Measurements from ENCODE around the gene YWHAE.

DNA sequence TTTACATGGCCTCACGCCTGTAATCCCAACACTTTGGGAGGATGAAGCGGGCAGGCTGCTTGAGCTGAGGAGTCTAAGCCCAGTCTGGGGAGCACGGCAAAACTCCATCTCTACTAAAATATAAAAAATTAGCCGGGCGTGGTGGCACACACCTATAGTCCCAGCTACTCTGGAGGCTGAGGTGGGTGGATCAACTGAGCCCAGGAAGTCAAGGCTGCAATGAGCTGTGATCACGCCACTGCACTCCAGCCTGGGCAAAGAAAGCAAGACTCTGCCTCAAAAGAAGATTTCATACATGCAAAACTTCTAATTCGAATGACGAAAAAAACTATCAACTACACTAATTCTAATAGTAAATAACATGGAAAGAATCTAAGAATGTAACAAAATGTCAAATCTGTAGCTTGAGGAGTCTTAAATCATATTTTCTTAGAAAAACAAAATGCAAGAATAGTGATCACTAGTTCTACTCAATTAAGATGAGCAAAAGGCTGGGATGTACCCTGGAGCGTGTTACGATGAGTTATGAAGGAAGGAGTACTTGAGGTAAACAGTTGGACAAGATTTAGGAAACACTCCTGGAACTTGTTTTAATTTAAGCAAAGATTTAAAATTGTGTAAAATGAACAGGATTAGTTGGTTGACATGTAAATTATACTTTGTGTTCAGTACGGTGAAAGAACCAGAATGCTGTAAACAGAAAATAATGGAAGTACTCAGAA lies 20.7 kb downstream of the YWHAE start:
- TF ChIP-seq, protein P1, sequence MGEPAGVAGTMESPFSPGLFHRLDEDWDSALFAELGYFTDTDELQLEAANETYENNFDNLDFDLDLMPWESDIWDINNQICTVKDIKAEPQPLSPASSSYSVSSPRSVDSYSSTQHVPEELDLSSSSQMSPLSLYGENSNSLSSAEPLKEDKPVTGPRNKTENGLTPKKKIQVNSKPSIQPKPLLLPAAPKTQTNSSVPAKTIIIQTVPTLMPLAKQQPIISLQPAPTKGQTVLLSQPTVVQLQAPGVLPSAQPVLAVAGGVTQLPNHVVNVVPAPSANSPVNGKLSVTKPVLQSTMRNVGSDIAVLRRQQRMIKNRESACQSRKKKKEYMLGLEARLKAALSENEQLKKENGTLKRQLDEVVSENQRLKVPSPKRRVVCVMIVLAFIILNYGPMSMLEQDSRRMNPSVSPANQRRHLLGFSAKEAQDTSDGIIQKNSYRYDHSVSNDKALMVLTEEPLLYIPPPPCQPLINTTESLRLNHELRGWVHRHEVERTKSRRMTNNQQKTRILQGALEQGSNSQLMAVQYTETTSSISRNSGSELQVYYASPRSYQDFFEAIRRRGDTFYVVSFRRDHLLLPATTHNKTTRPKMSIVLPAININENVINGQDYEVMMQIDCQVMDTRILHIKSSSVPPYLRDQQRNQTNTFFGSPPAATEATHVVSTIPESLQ (CRISPR knock-in tag; IDR thresholded peaks at IDR 0.05): no peak
- TF ChIP-seq, protein P2, sequence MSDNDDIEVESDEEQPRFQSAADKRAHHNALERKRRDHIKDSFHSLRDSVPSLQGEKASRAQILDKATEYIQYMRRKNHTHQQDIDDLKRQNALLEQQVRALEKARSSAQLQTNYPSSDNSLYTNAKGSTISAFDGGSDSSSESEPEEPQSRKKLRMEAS (CRISPR knock-in tag; IDR thresholded peaks at IDR 0.05): no peak
- no peak for TF ChIP-seq JUN (IDR thresholded peaks at IDR 0.05; ENCODE audit: borderline replicate concordance, low read depth, low read length)
- TF ChIP-seq JUN (CRISPR knock-in tag; IDR thresholded peaks at IDR 0.05; ENCODE audit: borderline replicate concordance): no peak
- TF ChIP-seq, protein P3, sequence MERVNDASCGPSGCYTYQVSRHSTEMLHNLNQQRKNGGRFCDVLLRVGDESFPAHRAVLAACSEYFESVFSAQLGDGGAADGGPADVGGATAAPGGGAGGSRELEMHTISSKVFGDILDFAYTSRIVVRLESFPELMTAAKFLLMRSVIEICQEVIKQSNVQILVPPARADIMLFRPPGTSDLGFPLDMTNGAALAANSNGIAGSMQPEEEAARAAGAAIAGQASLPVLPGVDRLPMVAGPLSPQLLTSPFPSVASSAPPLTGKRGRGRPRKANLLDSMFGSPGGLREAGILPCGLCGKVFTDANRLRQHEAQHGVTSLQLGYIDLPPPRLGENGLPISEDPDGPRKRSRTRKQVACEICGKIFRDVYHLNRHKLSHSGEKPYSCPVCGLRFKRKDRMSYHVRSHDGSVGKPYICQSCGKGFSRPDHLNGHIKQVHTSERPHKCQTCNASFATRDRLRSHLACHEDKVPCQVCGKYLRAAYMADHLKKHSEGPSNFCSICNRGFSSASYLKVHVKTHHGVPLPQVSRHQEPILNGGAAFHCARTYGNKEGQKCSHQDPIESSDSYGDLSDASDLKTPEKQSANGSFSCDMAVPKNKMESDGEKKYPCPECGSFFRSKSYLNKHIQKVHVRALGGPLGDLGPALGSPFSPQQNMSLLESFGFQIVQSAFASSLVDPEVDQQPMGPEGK (CRISPR knock-in tag; IDR thresholded peaks at IDR 0.05; ENCODE audit: borderline replicate concordance): no peak
- no peak for TF ChIP-seq SIX5 (IDR thresholded peaks at IDR 0.05; ENCODE audit: borderline replicate concordance in 1 of 2, insufficient read depth in 1 of 2, low read depth in 1 of 2, low read length in 2 of 2)
- no peak for TF ChIP-seq NRF1 (conservative IDR thresholded peaks at IDR 0.05 in 1 of 2, IDR thresholded peaks at IDR 0.05 in 1 of 2)

All from K562 (cell line).